Keratinocyte (primary cell): ENCODE results near the gene TMEM38B. TPM values are rescaled to one million over a fixed set of nuclear protein-coding genes. Genes with fewer than 3 reads are reported as not detected.

Experiments used
- DNase-seq: peaks from one replicate; pipeline ENCODE4 v3.0.0-alpha.2; 2011; ENCODE audit warnings: low read depth, missing footprints, low spot score
- FAIRE-seq: peaks from 2 replicates; lab custom pipeline; 2011; peaks lifted over from hg19 to GRCh38; lab: Jason Lieb, UNC
- H2AFZ ChIP-seq: 2 replicates; pipeline ENCODE4 v1.6.0; 2012; ENCODE audit warnings: low read length, control low read depth, inconsistent platforms; ENCODE audit not compliant: control insufficient read depth
- H3K27ac ChIP-seq: 2 replicates; pipeline ENCODE4 v1.5.1; 2011; ENCODE audit warnings: low read length; ENCODE audit not compliant: control insufficient read depth, insufficient read depth
- H3K27me3 ChIP-seq: 3 replicates; pipeline ENCODE4 v1.6.0; 2011; ENCODE audit warnings: low read length; ENCODE audit not compliant: control insufficient read depth, insufficient read depth; ENCODE audit errors: extremely low read depth
- H3K36me3 ChIP-seq, 2 experiments: 2 replicates in 1 of 2; 3 replicates in 1 of 2; pipeline ENCODE4 v1.5.1; 2011; ENCODE audit warnings: low read length in 2 of 2, mild to moderate bottlenecking in 1 of 2; ENCODE audit not compliant: control insufficient read depth in 2 of 2, insufficient read depth in 2 of 2; ENCODE audit errors: extremely low read depth in 1 of 2
- H3K4me1 ChIP-seq: 3 replicates; pipeline ENCODE4 v1.5.1; 2011; ENCODE audit warnings: low read length; ENCODE audit not compliant: control insufficient read depth, insufficient read depth; ENCODE audit errors: extremely low read depth
- H3K4me2 ChIP-seq: 3 replicates; pipeline ENCODE4 v1.6.0; 2011; ENCODE audit warnings: low read depth, low read length; ENCODE audit not compliant: control insufficient read depth, insufficient read depth; ENCODE audit errors: extremely low read depth
- H3K4me3 ChIP-seq, 3 experiments: fragments of 200-600 bp in 1 of 3; sonication (generic) in 1 of 3; 2 replicates in 2 of 3; 3 replicates in 1 of 3; pipeline ENCODE4 v1.5.1; 2011 to 2016; ENCODE audit warnings: low read length in 3 of 3, mild to moderate bottlenecking in 3 of 3, control low read depth in 2 of 3, inconsistent platforms in 1 of 3, low read depth in 1 of 3, mixed read lengths in 1 of 3, mixed run types in 1 of 3, moderate library complexity in 1 of 3; ENCODE audit not compliant: control insufficient read depth in 2 of 3, insufficient read depth in 2 of 3; ENCODE audit errors: extremely low read depth in 1 of 3
- H3K79me2 ChIP-seq: 2 replicates; pipeline ENCODE4 v1.6.0; 2012; ENCODE audit warnings: low read length; ENCODE audit not compliant: control insufficient read depth, insufficient read depth
- H3K9ac ChIP-seq: 3 replicates; pipeline ENCODE4 v1.6.0; 2011; ENCODE audit warnings: low read length; ENCODE audit not compliant: control insufficient read depth, insufficient read depth; ENCODE audit errors: extremely low read depth
- H3K9me1 ChIP-seq: 3 replicates; pipeline ENCODE4 v1.6.0; 2011; ENCODE audit warnings: low read length; ENCODE audit not compliant: control insufficient read depth, insufficient read depth; ENCODE audit errors: extremely low read depth
- H3K9me3 ChIP-seq: 2 replicates; pipeline ENCODE4 v1.5.1; 2012; ENCODE audit warnings: low read depth, low read length; ENCODE audit not compliant: control insufficient read depth
- H4K20me1 ChIP-seq: 3 replicates; pipeline ENCODE4 v1.6.0; 2011; ENCODE audit warnings: low read length; ENCODE audit not compliant: control insufficient read depth, insufficient read depth; ENCODE audit errors: extremely low read depth
- EZH2 ChIP-seq: IDR thresholded peaks from one replicate; pipeline ENCODE4 v1.6.1; 2012; ENCODE audit warnings: inconsistent platforms, mild to moderate bottlenecking, low read length, moderate library complexity
- dilution Hi-C: fragments of 300-500 bp; cut with MboI; formaldehyde crosslinking; loops from one replicate; pipeline ENCODE4 v1.7.0; 2020; ENCODE audit warnings: low sequenced_read_pairs; ENCODE audit not compliant: extremely low pct_ligation_motif_present
- polyA plus RNA-seq, 5 experiments: library from polyadenylated mRNA; depleted of rRNA in 3 of 5; stranded (reverse) in 3 of 5; stranded (forward) in 1 of 5; unstranded in 1 of 5; fragments of >200 nt; gene quantifications; 1 replicate in 1 of 5; 2 replicates in 3 of 5; 3 replicates in 1 of 5; pipeline versions ENCODE4 v1.2.1 to v1.2.3, GENCODE V29; 2011 to 2012; ENCODE audit warnings: missing spikeins in 2 of 5, low read depth in 1 of 5, low replicate concordance in 1 of 5
- TF ChIP-seq, protein P1 (sequence below), 3 experiments: IDR thresholded peaks in 1 of 3; conservative IDR thresholded peaks in 1 of 3; optimal IDR thresholded peaks in 1 of 3; 2 replicates in 2 of 3; 3 replicates in 1 of 3; pipeline versions ENCODE3 to v1.5.1; 2011; ENCODE audit warnings: low read length in 3 of 3, mild to moderate bottlenecking in 3 of 3, moderate library complexity in 2 of 3, control low read depth in 1 of 3, inconsistent platforms in 1 of 3; ENCODE audit not compliant: insufficient read depth in 2 of 3; ENCODE audit errors: extremely low read depth in 1 of 3

TMEM38B gene
- polyA plus RNA-seq, 1 donor (not counting 4 experiments of a cell fraction or from before 2014, with no cell fraction given): 9.8 TPM

DNA sequence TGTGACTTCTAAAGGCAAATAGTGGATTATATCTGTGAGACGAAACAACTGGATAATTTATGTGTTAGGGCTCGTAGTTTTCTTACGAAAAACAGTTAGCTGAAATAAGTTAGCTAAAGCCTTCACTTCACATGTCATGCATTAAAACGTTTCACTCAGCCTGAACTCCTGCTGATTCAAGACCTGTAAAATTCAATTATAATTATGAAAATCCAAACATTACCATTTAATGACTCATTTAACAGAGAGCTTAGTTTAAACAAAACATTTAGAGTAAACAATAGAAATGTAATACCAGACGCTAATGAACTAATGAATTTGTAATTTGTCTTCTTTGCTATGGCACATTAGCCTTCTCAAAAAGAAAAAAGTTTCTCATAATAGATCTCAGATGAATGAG, 30.4 kb upstream of the TMEM38B start:
- no peak for FAIRE-seq
- H3K4me2 ChIP-seq: no peak overlapping the region
- H4K20me1 ChIP-seq: no peaks in the 10 kb centered on the region
- no peaks in the 10 kb centered on the region for H3K36me3 ChIP-seq
- no peak overlapping the region for H3K9ac ChIP-seq
- no peaks in the 10 kb centered on the region for H3K9me1 ChIP-seq
- no peaks in the 10 kb centered on the region for H3K4me1 ChIP-seq
- H3K27ac ChIP-seq: no peak overlapping the region
- H3K4me3 ChIP-seq: no peak overlapping the region
- H3K79me2 ChIP-seq: no peaks in the 10 kb centered on the region
- peaks cover 5% of the 10 kb centered on the region for H3K27me3 ChIP-seq
- no peak overlapping the region for H2AFZ ChIP-seq
- H3K9me3 ChIP-seq: no peaks in the 10 kb centered on the region
- DNase-seq: no peak
- dilution Hi-C loops: no loop called here
- TF ChIP-seq, protein P1, sequence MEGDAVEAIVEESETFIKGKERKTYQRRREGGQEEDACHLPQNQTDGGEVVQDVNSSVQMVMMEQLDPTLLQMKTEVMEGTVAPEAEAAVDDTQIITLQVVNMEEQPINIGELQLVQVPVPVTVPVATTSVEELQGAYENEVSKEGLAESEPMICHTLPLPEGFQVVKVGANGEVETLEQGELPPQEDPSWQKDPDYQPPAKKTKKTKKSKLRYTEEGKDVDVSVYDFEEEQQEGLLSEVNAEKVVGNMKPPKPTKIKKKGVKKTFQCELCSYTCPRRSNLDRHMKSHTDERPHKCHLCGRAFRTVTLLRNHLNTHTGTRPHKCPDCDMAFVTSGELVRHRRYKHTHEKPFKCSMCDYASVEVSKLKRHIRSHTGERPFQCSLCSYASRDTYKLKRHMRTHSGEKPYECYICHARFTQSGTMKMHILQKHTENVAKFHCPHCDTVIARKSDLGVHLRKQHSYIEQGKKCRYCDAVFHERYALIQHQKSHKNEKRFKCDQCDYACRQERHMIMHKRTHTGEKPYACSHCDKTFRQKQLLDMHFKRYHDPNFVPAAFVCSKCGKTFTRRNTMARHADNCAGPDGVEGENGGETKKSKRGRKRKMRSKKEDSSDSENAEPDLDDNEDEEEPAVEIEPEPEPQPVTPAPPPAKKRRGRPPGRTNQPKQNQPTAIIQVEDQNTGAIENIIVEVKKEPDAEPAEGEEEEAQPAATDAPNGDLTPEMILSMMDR (optimal IDR thresholded peaks at IDR 0.05 in 1 of 3, IDR thresholded peaks at IDR 0.05 in 1 of 3, conservative IDR thresholded peaks at IDR 0.05 in 1 of 3; ENCODE audit: extremely low read depth in 1 of 3, insufficient read depth in 2 of 3, low read length in 3 of 3): no peak
- no peak for TF ChIP-seq EZH2

- H3K27me3 ChIP-seq: peaks cover 5% of the 10 kb centered on the region
- no peaks in the 10 kb centered on the region for H4K20me1 ChIP-seq
- no peak overlapping the region for H3K4me2 ChIP-seq
- DNase-seq (no peak), FAIRE-seq (no peak)
- H3K4me3 ChIP-seq: no peak overlapping the region
- no peaks in the 10 kb centered on the region for H3K4me1 ChIP-seq
- H3K9me1 ChIP-seq: no peaks in the 10 kb centered on the region
- dilution Hi-C loops: no loop called here
- no peak overlapping the region for H3K9ac ChIP-seq
- H2AFZ ChIP-seq: no peak overlapping the region
- no peak for TF ChIP-seq EZH2
- TF ChIP-seq, protein P1 (optimal IDR thresholded peaks at IDR 0.05 in 1 of 3, IDR thresholded peaks at IDR 0.05 in 1 of 3, conservative IDR thresholded peaks at IDR 0.05 in 1 of 3; ENCODE audit: extremely low read depth in 1 of 3, insufficient read depth in 2 of 3, low read length in 3 of 3): no peak
- no peak overlapping the region for H3K27ac ChIP-seq
- H3K79me2 ChIP-seq: no peaks in the 10 kb centered on the region
- H3K9me3 ChIP-seq: no peaks in the 10 kb centered on the region
- no peaks in the 10 kb centered on the region for H3K36me3 ChIP-seq
These were observed 26.5 kb upstream of the TMEM38B start for GRCh38 chr9:105667867-105668266.
